Brain microvascular endothelial cell (primary cell): ENCODE data around the gene SMIM17.

ENCODE experiments used
- DNase-seq: peaks from one replicate; pipeline ENCODE4 v3.0.0-alpha.2; 2020
- H3K27ac ChIP-seq: fragments of 250-450 bp; sonication (Bioruptor Pico); 2 replicates; pipeline ENCODE4 v1.5.1; 2020; ENCODE audit warnings: mild to moderate bottlenecking, moderate library complexity
- H3K27me3 ChIP-seq: fragments of 250-450 bp; sonication (Bioruptor Pico); replicated peaks from 2 replicates; pipeline ENCODE4 v1.5.1; 2020; ENCODE audit warnings: mild to moderate bottlenecking
- H3K36me3 ChIP-seq: fragments of 250-450 bp; sonication (Bioruptor Pico); replicated peaks from 2 replicates; pipeline ENCODE4 v1.5.1; 2020; ENCODE audit warnings: mild to moderate bottlenecking
- H3K4me3 ChIP-seq: 2 replicates; pipeline ENCODE4 v1.5.1; 2011; ENCODE audit warnings: low read depth, mild to moderate bottlenecking, control low read depth, low read length, moderate library complexity
- in situ Hi-C: cut with HindIII; loops from 2 replicates; pipeline ENCODE4 v1.10.0; 2017; ENCODE audit warnings: low sequenced_read_pairs, low pct_ligation_motif_present
- TF ChIP-seq, protein P1 (sequence below): IDR thresholded peaks from 2 replicates; pipeline ENCODE4 v1.5.1; 2011; ENCODE audit warnings: low read depth, mild to moderate bottlenecking, moderate library complexity, low read length, control low read depth, inconsistent platforms; ENCODE audit errors: missing control alignments

Gene SMIM17

DNA sequence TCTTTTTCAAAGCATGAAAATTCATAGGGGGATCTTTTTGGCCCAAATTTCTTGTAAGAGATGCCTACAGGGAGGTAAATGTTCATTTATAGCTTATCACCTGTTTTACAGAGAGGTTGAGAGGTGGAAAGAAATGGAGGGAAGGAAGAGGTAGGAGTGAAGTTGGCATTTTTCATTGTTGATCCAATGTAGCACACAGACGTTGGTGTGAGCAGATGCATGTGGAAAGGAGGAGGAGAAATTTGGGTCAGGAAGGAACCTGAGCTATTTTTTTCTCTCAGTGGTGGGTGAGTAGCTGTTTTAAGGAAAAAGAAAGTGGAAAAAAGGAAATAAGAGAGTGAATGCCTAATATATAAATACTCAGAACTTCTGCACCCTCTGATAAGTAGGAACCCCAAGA is 9.9 kb upstream of the SMIM17 start:
- Histone ChIP-seq H3K27me3 (no peaks in the 10 kb centered on the region), H3K4me3 (no peak overlapping the region), H3K27ac (no peak overlapping the region), H3K36me3 (no peaks in the 10 kb centered on the region)
- in situ Hi-C loops = no loop called here
- no peak for DNase-seq
- TF ChIP-seq, protein P1, sequence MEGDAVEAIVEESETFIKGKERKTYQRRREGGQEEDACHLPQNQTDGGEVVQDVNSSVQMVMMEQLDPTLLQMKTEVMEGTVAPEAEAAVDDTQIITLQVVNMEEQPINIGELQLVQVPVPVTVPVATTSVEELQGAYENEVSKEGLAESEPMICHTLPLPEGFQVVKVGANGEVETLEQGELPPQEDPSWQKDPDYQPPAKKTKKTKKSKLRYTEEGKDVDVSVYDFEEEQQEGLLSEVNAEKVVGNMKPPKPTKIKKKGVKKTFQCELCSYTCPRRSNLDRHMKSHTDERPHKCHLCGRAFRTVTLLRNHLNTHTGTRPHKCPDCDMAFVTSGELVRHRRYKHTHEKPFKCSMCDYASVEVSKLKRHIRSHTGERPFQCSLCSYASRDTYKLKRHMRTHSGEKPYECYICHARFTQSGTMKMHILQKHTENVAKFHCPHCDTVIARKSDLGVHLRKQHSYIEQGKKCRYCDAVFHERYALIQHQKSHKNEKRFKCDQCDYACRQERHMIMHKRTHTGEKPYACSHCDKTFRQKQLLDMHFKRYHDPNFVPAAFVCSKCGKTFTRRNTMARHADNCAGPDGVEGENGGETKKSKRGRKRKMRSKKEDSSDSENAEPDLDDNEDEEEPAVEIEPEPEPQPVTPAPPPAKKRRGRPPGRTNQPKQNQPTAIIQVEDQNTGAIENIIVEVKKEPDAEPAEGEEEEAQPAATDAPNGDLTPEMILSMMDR = no peak

DNA sequence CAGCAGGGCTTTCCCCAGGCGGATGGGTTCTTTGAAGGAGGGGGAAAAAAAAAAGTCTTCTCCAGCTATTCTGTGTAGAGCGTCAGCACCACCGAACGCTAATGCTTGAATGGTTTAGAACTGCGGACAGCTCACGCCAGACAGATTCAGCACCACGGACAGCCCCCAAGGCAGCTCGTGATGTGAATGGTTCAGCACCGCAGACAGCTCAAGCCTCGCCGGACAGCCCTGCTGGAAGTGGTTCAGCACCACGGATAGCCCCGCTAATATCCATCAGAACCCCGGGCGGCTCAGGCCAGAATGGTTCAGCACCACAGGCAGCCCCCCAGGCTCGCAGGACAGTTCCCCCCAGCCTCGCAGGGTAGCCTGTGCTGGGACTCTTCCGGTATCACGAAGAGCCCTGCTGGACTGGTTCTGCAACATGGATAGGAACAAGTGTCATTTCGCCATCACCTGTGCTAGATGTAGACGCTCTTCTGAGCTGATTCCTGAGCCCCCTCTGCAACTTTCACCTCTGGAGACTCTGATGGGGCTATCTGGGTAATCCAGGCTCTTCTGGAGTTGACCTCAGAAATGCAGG is 4.9 kb upstream of the SMIM17 start:
- in situ Hi-C loops = no loop called here
- no peaks in the 10 kb centered on the region for H3K36me3 ChIP-seq
- H3K27me3 ChIP-seq = no peaks in the 10 kb centered on the region
- H3K4me3 ChIP-seq = no peak overlapping the region
- DNase-seq = peak; percentile 83
- TF ChIP-seq, protein P1 = no peak
- no peak overlapping the region for H3K27ac ChIP-seq

DNA sequence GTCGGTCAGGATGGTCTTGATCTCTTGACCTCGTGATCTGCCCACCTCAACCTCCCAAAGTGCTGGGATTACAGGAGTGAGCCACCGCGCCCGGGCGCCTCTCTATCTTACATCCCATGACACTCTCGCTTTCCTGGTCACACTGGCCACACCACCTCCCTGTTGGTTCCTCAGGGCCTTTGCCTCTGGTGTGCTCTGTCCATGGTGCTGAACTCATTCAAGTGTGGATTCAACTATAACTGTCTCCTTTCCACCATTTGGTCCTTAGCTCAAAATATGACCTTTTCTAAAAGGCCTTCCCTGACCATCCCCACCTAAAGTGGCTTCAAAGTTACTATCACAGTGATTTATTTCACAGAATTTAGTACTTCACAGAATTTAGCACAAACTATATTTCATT is 3.7 kb upstream of the SMIM17 start:
- in situ Hi-C loops = no loop called here
- TF ChIP-seq, protein P1 = no peak
- no peak overlapping the region for H3K4me3 ChIP-seq
- no peaks in the 10 kb centered on the region for H3K36me3 ChIP-seq
- DNase-seq = no peak
- no peaks in the 10 kb centered on the region for H3K27me3 ChIP-seq
- no peak overlapping the region for H3K27ac ChIP-seq

DNA sequence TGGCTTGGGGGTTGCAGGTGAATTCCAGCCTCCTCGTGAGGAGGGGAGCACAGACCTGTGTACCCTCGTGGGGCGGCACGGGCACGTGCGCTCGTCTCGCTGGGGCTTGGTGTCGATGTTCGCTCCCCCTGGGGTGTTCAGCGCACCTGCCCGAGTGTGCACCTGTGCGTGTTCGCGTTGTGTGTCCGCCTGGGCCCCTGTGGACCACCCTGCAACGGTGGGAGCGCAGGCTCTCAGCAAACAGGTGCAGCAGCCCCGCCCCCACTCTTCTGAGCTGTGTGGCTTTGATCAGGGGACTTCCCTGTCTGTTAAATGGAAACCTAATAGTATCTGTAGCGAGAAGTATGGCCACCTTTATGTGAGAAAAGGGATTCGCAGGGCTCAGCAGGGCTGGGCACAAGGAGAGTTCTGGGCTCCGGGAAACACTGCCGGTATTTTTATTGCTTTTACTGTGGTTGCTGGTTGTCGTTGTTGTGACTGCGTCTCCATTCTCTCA is 549 bp downstream of the SMIM17 start:
- in situ Hi-C loops = no loop called here

DNA sequence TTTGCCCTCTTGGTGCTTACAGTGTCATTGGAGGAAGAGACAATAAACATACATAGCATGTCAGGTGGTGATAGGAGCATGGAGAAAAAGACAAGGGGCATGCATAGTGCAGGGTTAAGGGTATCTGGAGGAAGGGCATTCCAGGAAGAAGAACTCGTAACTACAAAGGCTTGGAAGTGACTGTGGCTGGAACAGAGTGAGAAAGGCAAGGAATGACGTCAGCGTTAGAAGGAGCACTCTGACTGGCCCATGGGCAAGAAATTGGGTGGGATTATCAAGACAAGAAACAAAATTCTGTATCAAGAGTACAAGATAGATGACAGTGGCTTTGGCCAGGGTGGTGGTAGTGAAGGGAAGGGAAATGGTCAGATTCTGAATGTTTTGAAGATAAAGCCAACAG is 11.2 kb downstream of the SMIM17 start:
- in situ Hi-C loops = no loop called here

More for the DNA sequence above, 549 bp downstream of the SMIM17 start:
- Histone ChIP-seq H3K27me3 (no peaks in the 10 kb centered on the region), H3K36me3 (no peaks in the 10 kb centered on the region), H3K27ac (no peak overlapping the region), H3K4me3 (no peak overlapping the region)
- no peak for DNase-seq
- TF ChIP-seq, protein P1 = no peak

More for the DNA sequence above, 11.2 kb downstream of the SMIM17 start:
- no peak overlapping the region for H3K4me3 ChIP-seq
- no peaks in the 10 kb centered on the region for H3K27me3 ChIP-seq
- TF ChIP-seq, protein P1 = no peak
- no peak for DNase-seq
- H3K36me3 ChIP-seq = no peaks in the 10 kb centered on the region
- no peak overlapping the region for H3K27ac ChIP-seq
